Measurements from ENCODE around the gene TMEM161A. TPM values are rescaled to one million over a fixed set of nuclear protein-coding genes. Genes with fewer than 3 reads are reported as not detected.

TMEM161A gene
- total and polyA plus RNA-seq, 7 donors: 3.0 to 28.0 (median 15.6) TPM

DNA sequence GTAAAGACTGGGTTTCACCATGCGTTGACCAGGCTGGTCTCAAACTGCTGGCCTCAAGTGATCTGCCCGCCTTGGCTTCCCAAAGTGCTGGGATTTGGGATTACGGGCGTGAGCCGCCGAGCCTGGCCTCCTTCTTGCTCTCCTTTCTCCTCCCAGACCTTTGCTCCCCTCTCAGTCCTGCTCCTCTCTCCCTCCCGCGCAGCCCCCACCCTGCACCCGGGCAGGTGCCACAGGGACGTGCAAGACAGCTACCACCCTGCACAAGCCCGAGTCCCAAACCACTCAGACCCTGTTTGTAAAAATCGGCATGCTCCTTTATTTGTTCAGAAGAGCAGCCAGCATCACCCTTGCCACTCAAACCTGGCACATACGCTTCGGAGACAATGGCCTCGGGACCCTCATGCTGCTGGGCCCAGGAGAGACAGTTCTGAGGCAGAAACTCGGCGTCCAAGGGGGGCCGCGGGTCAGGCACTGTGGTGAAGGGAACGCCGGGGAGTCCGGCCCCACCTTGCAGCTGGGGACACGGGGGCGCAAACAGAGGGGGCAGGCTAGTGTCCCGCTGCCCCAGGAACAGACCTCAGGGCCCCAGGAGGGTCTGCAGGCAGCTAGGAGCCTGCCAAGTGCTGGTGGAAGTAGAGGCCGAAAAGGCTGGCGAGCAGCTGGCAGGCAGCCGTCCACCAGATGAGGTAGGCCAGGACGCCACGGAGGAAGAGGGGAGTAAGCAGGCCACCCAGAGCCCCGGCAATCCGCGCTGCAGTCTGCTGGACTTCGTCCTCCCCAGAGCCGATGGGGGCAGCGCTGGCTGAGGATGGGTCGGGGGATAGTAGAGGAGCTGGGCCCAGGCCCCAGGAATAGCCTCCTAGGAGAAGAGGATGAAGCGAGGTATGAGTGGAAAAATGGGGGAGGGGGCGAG is 18.7 kb downstream of the TMEM161A start:
- WGBS, 2 donors: 92 to 96% methylated on average over 39 of the region's 39 CpGs
- H3K4me3 ChIP-seq: peak overlapping the region; percentile 4 to 43 (median 30)
- H3K4me1 ChIP-seq: peaks cover 0 to 18% (median 5%) of the 10 kb centered on the region in 4 donors
- no peak for TF ChIP-seq EP300 (IDR thresholded peaks at IDR 0.05)
- TF ChIP-seq POLR2A (IDR thresholded peaks at IDR 0.05): no peak
- TF ChIP-seq POLR2AphosphoS5 (IDR thresholded peaks at IDR 0.05): no peak
- TF ChIP-seq, protein P1, sequence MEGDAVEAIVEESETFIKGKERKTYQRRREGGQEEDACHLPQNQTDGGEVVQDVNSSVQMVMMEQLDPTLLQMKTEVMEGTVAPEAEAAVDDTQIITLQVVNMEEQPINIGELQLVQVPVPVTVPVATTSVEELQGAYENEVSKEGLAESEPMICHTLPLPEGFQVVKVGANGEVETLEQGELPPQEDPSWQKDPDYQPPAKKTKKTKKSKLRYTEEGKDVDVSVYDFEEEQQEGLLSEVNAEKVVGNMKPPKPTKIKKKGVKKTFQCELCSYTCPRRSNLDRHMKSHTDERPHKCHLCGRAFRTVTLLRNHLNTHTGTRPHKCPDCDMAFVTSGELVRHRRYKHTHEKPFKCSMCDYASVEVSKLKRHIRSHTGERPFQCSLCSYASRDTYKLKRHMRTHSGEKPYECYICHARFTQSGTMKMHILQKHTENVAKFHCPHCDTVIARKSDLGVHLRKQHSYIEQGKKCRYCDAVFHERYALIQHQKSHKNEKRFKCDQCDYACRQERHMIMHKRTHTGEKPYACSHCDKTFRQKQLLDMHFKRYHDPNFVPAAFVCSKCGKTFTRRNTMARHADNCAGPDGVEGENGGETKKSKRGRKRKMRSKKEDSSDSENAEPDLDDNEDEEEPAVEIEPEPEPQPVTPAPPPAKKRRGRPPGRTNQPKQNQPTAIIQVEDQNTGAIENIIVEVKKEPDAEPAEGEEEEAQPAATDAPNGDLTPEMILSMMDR (IDR thresholded peaks at IDR 0.05): no peak
- peaks cover 0 to 19% (median 2%) of the 10 kb centered on the region in 4 donors for H3K36me3 ChIP-seq
- H3K27me3 ChIP-seq: no peaks in the 10 kb centered on the region
- H3K27ac ChIP-seq: peak overlapping the region in 3 of 4 donors; percentile 68 to 75 (median 71)
- DNase-seq: no peak
- H3K9me3 ChIP-seq: no peaks in the 10 kb centered on the region
- intact Hi-C loops (cut with DNase I): no loop called here

- Histone ChIP-seq H3K27me3 (peaks cover 0 to 5% (median 1%) of the 10 kb centered on the region in 3 donors), H3K4me3 (no peak overlapping the region), H3K36me3 (peaks cover 0 to 7% (median 0%) of the 10 kb centered on the region in 4 donors), H3K27ac (no peak overlapping the region), H3K4me1 (peaks cover 0 to 18% (median 5%) of the 10 kb centered on the region in 4 donors), H3K9me3 (no peaks in the 10 kb centered on the region)
- TF ChIP-seq POLR2AphosphoS5 (IDR thresholded peaks at IDR 0.05): no peak
- TF ChIP-seq, protein P1 (IDR thresholded peaks at IDR 0.05): peak in 2 of 4 experiments; percentile 9 to 20
- no peak for TF ChIP-seq POLR2A (IDR thresholded peaks at IDR 0.05)
- no peak for TF ChIP-seq EP300 (IDR thresholded peaks at IDR 0.05)
- intact Hi-C loops (cut with DNase I): no loop called here
- 75 to 84% methylated on average over 9 of the region's 9 CpGs for WGBS, 2 donors
- no peak for DNase-seq
Measured at GRCh38 chr19:19115954-19116353, 22.3 kb downstream of the TMEM161A start.

GRCh38 chr19:19113040-19113626 is 25.1 kb downstream of the TMEM161A start:
- no peak for DNase-seq
- no peaks in the 10 kb centered on the region for H3K9me3 ChIP-seq
- H3K36me3 ChIP-seq: no peaks in the 10 kb centered on the region
- WGBS, 2 donors: 66% methylated on average over 7 of the region's 7 CpGs
- intact Hi-C loops (cut with DNase I): no loop called here
- H3K27ac ChIP-seq: no peak overlapping the region
- H3K27me3 ChIP-seq: peaks cover 0 to 14% (median 10%) of the 10 kb centered on the region in 3 donors
- H3K4me1 ChIP-seq: peaks cover 0 to 16% (median 6%) of the 10 kb centered on the region in 4 donors
- TF ChIP-seq, protein P1 (IDR thresholded peaks at IDR 0.05): no peak
- no peak for TF ChIP-seq POLR2A (IDR thresholded peaks at IDR 0.05)
- TF ChIP-seq POLR2AphosphoS5 (IDR thresholded peaks at IDR 0.05): no peak
- TF ChIP-seq EP300 (IDR thresholded peaks at IDR 0.05): no peak
- no peak overlapping the region for H3K4me3 ChIP-seq

- no peak for DNase-seq
- intact Hi-C loops (cut with DNase I): no loop called here
- no peak overlapping the region for H3K27ac ChIP-seq
- H3K9me3 ChIP-seq: no peaks in the 10 kb centered on the region
- H3K36me3 ChIP-seq: peaks cover 0 to 5% (median 0%) of the 10 kb centered on the region in 4 donors
- no peak overlapping the region for H3K4me3 ChIP-seq
- no peak for TF ChIP-seq POLR2A (IDR thresholded peaks at IDR 0.05)
- no peak for TF ChIP-seq POLR2AphosphoS5 (IDR thresholded peaks at IDR 0.05)
- no peak for TF ChIP-seq EP300 (IDR thresholded peaks at IDR 0.05)
- TF ChIP-seq, protein P1 (IDR thresholded peaks at IDR 0.05): no peak
- H3K27me3 ChIP-seq: peaks cover 0 to 14% (median 10%) of the 10 kb centered on the region in 3 donors
- 79 to 87% methylated on average over 9 of the region's 9 CpGs for WGBS, 2 donors
- peaks cover 0 to 16% (median 6%) of the 10 kb centered on the region in 4 donors for H3K4me1 ChIP-seq
Measured at GRCh38 chr19:19111967-19112580, 26.2 kb downstream of the TMEM161A start.

All from sigmoid colon (tissue), 7 donors.